H54 (cell line): ENCODE measurements around the gene HABP2.
A peak's percentile ranks its signal among the peaks of the same experiment; 100 is the strongest.

Experiments
- DNase-seq: peaks from one replicate; pipeline ENCODE4 v3.0.0; 2011; ENCODE audit warnings: low spot score, mixed read lengths; ENCODE audit not compliant: insufficient read length
- FAIRE-seq: peaks from 3 replicates; lab custom pipeline; 2011; peaks lifted over from hg19 to GRCh38; lab: Jason Lieb, UNC
- POLR2A ChIP-seq: IDR thresholded peaks from 2 replicates; pipeline ENCODE4 v1.6.1; 2011; ENCODE audit warnings: low read depth, mild to moderate bottlenecking, low read length

Gene HABP2

DNA sequence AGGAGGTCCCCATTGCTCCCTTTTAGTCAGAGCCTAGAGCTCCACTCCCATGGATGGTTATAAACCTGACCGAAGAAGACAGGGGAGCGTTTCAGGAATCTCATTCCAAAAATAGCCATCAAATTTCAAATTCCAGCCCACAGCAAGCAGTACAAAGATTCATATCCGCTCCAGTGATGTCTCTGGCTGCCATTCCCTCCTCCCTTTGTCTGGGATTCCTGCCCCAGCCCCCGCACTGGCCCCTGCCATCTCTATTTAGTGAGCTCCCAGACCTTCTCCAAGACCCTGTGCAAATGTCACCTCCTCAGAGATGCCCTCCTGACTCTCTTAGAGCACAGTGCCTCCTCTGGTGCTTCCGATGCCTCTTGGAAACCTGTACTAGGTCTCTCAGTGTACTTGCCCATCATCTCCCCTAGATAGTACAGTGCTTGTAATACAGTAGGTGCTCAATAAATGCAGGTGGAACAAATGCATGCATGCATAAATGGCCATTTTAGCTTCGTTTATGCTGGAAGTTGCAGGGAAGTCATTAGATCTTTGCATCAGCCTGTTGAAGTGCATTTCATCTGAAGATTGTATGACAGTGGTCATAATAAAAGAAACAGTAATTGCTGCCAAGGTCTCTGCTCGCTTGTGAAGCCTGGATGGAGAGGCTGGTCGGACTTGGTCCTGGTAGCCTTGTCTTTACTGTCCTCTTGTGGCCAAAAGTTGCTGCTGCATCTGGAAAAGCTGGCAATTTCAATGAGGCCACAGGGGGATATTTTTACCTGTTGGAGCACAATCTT lies 32.0 kb upstream of the HABP2 start:
- TF ChIP-seq POLR2A: no peak
- DNase-seq (peak; percentile 42), FAIRE-seq (no peak)

DNA sequence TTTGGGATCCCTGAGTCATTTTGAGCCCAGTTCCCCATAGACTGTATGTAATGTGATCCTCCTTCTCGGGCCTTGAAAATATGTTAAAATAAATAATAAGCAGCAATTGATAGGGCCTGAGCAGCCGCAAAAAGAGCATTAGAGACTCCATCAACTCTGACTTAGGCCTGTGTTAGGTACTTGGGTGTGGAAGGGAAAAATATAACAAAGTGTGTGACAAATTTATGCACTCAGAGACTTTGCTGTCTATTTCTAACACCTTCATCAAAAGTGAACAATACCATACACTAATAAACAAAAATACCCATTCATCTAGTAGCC lies 31.4 kb upstream of the HABP2 start:
- DNase-seq (no peak), FAIRE-seq (no peak)
- TF ChIP-seq POLR2A: no peak

GRCh38 chr10:113522460-113522859 lies 30.4 kb upstream of the HABP2 start:
- TF ChIP-seq POLR2A: no peak
- FAIRE-seq: no peak
- DNase-seq: no peak

DNA sequence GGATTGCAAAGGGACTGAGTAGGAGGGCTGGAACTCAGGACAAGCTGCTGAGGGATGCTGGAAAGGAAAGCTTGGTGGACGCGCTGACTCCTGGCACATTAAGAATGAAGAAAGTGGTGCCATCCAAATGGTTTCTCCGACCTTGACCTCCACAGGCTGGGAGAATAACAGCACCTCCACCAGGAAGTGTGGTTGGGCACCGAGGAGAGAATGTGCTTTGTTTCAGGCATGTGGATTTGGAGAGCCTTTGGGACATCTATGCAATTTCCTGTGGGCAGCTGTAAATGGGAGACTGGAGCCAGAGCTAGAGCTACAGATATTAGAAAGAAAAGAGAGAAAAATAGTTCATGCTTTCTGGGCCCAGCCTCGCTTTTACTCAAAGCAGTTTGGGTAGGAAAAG lies 29.8 kb upstream of the HABP2 start:
- FAIRE-seq (no peak), DNase-seq (no peak)
- TF ChIP-seq POLR2A: no peak

GRCh38 chr10:113523628-113524027 lies 29.2 kb upstream of the HABP2 start:
- DNase-seq (no peak), FAIRE-seq (no peak)
- no peak for TF ChIP-seq POLR2A

- FAIRE-seq (no peak), DNase-seq (no peak)
- no peak for TF ChIP-seq POLR2A
Observed at GRCh38 chr10:113524120-113524519, 28.7 kb upstream of the HABP2 start.

DNA sequence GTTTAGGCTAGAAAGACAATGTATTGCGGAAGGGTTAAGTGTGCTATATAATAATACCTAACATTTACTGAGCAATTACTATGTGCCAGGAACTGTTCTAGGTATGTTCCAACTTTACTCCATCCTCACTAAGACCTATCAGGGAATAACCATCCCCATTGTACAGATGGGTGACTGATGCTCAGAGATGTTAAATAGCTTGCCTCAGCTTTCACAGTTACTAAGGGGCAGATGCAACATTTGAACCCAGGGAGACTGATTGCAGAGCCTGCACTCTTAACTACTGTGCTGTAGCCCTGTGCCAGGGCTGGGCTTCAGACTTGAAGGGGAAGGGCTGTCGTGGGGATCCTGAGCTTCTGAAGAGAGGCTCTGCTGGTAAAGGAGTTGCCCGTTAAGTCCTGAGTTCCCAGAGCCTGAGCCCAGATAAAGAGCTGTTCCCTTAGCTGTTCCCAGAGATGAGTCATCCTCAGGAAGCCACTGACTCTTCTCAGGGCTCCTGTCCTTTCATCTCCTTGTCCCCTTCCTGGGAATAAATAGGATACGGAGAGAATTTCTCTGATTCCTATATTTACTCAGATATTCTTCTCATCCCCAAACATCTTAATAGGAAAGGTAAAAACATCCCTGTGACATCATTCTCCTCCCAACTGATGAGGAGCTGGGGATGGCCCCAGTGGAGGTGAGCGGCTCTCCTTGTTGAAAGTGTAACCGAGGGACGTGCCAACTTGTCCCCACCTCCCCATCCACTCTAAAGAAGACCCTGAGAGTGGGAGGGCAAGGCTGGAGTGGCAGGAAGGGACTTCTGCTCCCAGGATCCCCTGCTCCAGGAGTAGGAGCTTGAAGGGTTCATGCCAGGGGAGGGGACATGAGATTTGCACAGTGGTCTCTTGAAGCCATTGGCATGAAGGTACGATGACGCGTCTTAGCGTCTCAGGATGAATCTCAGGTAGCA lies 28.0 kb upstream of the HABP2 start:
- DNase-seq (no peak), FAIRE-seq (no peak)
- TF ChIP-seq POLR2A: no peak

DNA sequence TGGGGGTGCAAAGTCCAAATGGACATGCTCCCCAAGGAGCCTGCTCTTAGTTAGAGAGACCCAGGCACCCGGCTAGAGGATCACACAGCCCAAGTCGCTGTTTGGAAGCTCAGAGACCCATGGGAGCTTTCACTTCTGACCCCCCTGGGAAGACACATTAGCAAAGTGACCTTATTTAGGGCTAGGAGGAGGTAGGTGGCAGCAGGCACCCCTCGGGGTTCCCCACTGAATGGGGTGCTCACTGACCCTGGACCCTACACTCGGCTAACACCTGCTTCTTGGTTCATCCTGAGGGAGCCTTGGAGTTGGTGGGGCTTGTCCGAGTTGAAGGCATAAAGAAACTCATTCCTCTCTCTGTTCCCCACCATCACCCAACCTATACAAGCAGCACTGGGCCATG lies 27.1 kb upstream of the HABP2 start:
- no peak for FAIRE-seq
- TF ChIP-seq POLR2A: no peak

DNA sequence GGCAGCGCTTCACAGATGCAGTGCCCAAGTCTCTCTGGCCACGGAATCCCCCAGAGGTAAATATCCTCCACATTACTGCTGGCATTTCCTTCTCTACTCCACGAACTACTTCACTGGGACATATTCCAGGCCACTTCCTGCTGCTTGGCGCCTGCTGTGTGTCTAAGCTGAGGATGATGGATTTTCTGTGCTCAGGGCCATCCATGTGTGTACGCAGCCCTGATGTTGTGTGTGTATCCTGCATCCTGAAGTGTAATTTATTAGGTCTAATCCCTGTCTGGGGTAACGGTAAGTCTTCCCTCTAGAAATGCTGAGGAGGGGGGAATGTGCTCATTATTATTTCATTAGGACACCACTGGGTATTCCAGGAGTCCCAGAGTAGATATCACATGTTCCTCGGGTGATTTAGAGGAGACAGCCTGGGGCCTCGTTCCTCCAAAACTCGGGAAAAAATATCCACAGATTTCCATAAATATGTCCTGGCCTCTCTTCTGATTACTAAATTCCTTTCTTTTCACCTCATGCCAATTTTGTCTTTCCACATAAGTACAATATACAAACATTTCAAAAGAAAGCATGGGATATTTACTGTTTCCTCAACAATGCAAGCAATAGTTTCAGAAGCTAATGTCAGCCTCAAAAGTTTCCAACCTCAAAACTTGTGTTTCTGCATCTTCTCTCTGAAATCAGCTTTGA lies 25.5 kb upstream of the HABP2 start:
- no peak for DNase-seq
- FAIRE-seq: no peak

More for the DNA sequence above, 27.1 kb upstream of the HABP2 start:
- no peak for DNase-seq

GRCh38 chr10:113528876-113529275 lies 24.0 kb upstream of the HABP2 start:
- FAIRE-seq: no peak

More for the DNA sequence above, 25.5 kb upstream of the HABP2 start:
- no peak for TF ChIP-seq POLR2A

GRCh38 chr10:113529575-113529974 lies 23.3 kb upstream of the HABP2 start:
- DNase-seq: no peak
- FAIRE-seq: no peak
- no peak for TF ChIP-seq POLR2A

More at GRCh38 chr10:113528876-113529275, 24.0 kb upstream of the HABP2 start:
- no peak for DNase-seq
- TF ChIP-seq POLR2A: no peak

- no peak for DNase-seq
- no peak for FAIRE-seq
- TF ChIP-seq POLR2A: no peak
Observed at GRCh38 chr10:113530476-113530875, 22.4 kb upstream of the HABP2 start.

- no peak for DNase-seq
- TF ChIP-seq POLR2A: no peak
- FAIRE-seq: no peak
Observed at GRCh38 chr10:113532724-113533123, 20.1 kb upstream of the HABP2 start.

- DNase-seq (no peak), FAIRE-seq (no peak)
- TF ChIP-seq POLR2A: no peak
Observed at GRCh38 chr10:113533801-113534200, 19.1 kb upstream of the HABP2 start.

DNA sequence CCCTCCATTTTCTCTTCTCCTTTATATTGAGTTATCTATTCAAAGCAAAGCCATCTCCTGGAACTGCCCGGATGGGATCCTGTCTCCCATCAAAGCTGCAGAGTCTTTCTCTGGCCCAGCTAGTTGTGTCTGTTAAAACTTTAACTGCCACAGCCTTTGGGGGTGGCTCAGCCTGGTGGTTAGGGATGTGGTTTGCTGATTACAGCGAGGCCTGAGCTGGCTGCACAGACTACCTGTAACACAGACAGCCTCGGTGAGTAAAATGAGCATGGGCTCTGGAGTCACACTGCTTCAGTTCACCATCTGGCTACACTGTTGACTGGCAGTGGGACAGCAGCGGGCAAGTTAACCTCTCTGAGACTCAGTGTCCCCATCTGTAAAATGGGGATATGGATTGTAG lies 18.4 kb upstream of the HABP2 start:
- FAIRE-seq (no peak), DNase-seq (no peak)
- TF ChIP-seq POLR2A: no peak
